T-helper 17 cell (primary cell): ENCODE data around the gene SULT1A4. TPM values are rescaled to one million over a fixed set of nuclear protein-coding genes. Genes with fewer than 3 reads are reported as not detected.
"Not testable (repeated sequence)": the region's sequence is repeated elsewhere in the genome, so short reads cannot be mapped to it uniquely, and the experiment has no call there.

ENCODE experiments used
- ATAC-seq: fragments of 150-1000 bp; cut with Tn5 transposase; 2 replicates; pipeline ENCODE4 v1.10.0; 2021; ENCODE audit warnings: mild to moderate bottlenecking, moderate library complexity
- DNase-seq, 3 donors: peaks; one replicate each; pipeline versions ENCODE4 v3.0.0 to v3.0.0-alpha.2; 2020 to 2021
- H3K9me3 ChIP-seq: one replicate; pipeline ENCODE4 v1.7.0; 2013; ENCODE audit warnings: low read length, mild to moderate bottlenecking; ENCODE audit not compliant: control insufficient read depth, poor library complexity, severe bottlenecking
- H3K27ac Mint-ChIP-seq: one replicate; pipeline ENCODE4 v1.8.0; 2022; ENCODE audit warnings: mild to moderate bottlenecking, moderate library complexity, mixed read lengths
- H3K27me3 Mint-ChIP-seq: one replicate; pipeline ENCODE4 v1.8.0; 2022; ENCODE audit warnings: mixed read lengths
- H3K36me3 Mint-ChIP-seq: one replicate; pipeline ENCODE4 v1.8.0; 2022; ENCODE audit warnings: low read depth, mixed read lengths
- H3K4me1 Mint-ChIP-seq: one replicate; pipeline ENCODE4 v1.8.0; 2022; ENCODE audit warnings: mild to moderate bottlenecking, mixed read lengths
- H3K4me3 Mint-ChIP-seq: one replicate; pipeline ENCODE4 v1.8.0; 2022; ENCODE audit warnings: mild to moderate bottlenecking, moderate library complexity, mixed read lengths
- total RNA-seq, 4 donors: library from RNA in 2 of 4; stranded (reverse) in 2 of 4; gene quantifications; one replicate each; pipeline ENCODE4 v1.2.3 and lab custom pipeline; 2022 to 2026

Gene SULT1A4
- total RNA-seq = 1 to 10 TPM; 1.0 to 1.7 TPM
- 0 reads per million in 2 donors for total RNA-seq (lab: John Stamatoyannopoulos, UW)

GRCh38 chr16:29459706-29460646, at the start of gene SULT1A4:
Gene SULT1A4 (plus strand): TSS chr16:29459913. CDS start chr16:29461386, 1,473 bp downstream.
- not testable (repeated sequence) for H3K9me3 ChIP-seq, H3K4me3 Mint-ChIP-seq, H3K4me1 Mint-ChIP-seq, DNase-seq, H3K27me3 Mint-ChIP-seq, H3K36me3 Mint-ChIP-seq, H3K27ac Mint-ChIP-seq
- peak; percentile 9 for ATAC-seq

GRCh38 chr16:29423587-29423986, 36.1 kb upstream of the SULT1A4 start:
- not testable (repeated sequence) for ATAC-seq, H3K27ac Mint-ChIP-seq, H3K27me3 Mint-ChIP-seq, H3K36me3 Mint-ChIP-seq, H3K4me1 Mint-ChIP-seq, H3K9me3 ChIP-seq, DNase-seq, H3K4me3 Mint-ChIP-seq

- not testable (repeated sequence) for H3K4me1 Mint-ChIP-seq, H3K36me3 Mint-ChIP-seq, ATAC-seq, DNase-seq, H3K4me3 Mint-ChIP-seq, H3K27ac Mint-ChIP-seq, H3K9me3 ChIP-seq, H3K27me3 Mint-ChIP-seq
Observed at GRCh38 chr16:29425390-29425789, 34.3 kb upstream of the SULT1A4 start.

- peak; percentile 32 for ATAC-seq
- not testable (repeated sequence) for H3K9me3 ChIP-seq, DNase-seq, H3K36me3 Mint-ChIP-seq, H3K27ac Mint-ChIP-seq, H3K4me3 Mint-ChIP-seq, H3K4me1 Mint-ChIP-seq, H3K27me3 Mint-ChIP-seq
Observed at GRCh38 chr16:29453754-29454153, 6.0 kb upstream of the SULT1A4 start.

GRCh38 chr16:29454269-29454668, 5.4 kb upstream of the SULT1A4 start, which contains the start of the genes BOLA2 and SLX1B:
Gene BOLA2 (minus strand): TSS chr16:29454351. CDS start chr16:29454253, 98 bp downstream.
Gene SLX1B (plus strand): TSS chr16:29454533.
- not testable (repeated sequence) for H3K4me1 Mint-ChIP-seq, H3K27ac Mint-ChIP-seq, H3K27me3 Mint-ChIP-seq, H3K4me3 Mint-ChIP-seq, DNase-seq, H3K9me3 ChIP-seq, H3K36me3 Mint-ChIP-seq
- peak; percentile 89 for ATAC-seq

GRCh38 chr16:29454828-29455227, 4.9 kb upstream of the SULT1A4 start:
- not testable (repeated sequence) for H3K4me3 Mint-ChIP-seq, H3K27me3 Mint-ChIP-seq, H3K27ac Mint-ChIP-seq, H3K4me1 Mint-ChIP-seq, DNase-seq, H3K36me3 Mint-ChIP-seq, H3K9me3 ChIP-seq
- ATAC-seq = peak; percentile 75

GRCh38 chr16:29457660-29458059, 2.1 kb upstream of the SULT1A4 start:
- DNase-seq, H3K4me3 Mint-ChIP-seq, H3K36me3 Mint-ChIP-seq, H3K4me1 Mint-ChIP-seq, H3K27me3 Mint-ChIP-seq, H3K9me3 ChIP-seq, H3K27ac Mint-ChIP-seq, ATAC-seq: not testable (repeated sequence)

GRCh38 chr16:29460647-29461030, 926 bp downstream of the SULT1A4 start:
- H3K36me3 Mint-ChIP-seq, DNase-seq, H3K4me3 Mint-ChIP-seq, H3K27ac Mint-ChIP-seq, H3K4me1 Mint-ChIP-seq, H3K9me3 ChIP-seq, H3K27me3 Mint-ChIP-seq: not testable (repeated sequence)
- ATAC-seq = peak; percentile 5

GRCh38 chr16:29465985-29466824, 6.5 kb downstream of the SULT1A4 start:
- not testable (repeated sequence) for H3K27ac Mint-ChIP-seq, H3K4me1 Mint-ChIP-seq, H3K9me3 ChIP-seq, DNase-seq, H3K4me3 Mint-ChIP-seq, H3K27me3 Mint-ChIP-seq, H3K36me3 Mint-ChIP-seq
- ATAC-seq = peak; percentile 69

- DNase-seq, H3K27me3 Mint-ChIP-seq, H3K36me3 Mint-ChIP-seq, H3K27ac Mint-ChIP-seq, H3K4me1 Mint-ChIP-seq, H3K4me3 Mint-ChIP-seq, H3K9me3 ChIP-seq: not testable (repeated sequence)
- ATAC-seq = peak; percentile 47
Observed at GRCh38 chr16:29466904-29467303, 7.2 kb downstream of the SULT1A4 start.

- not testable (repeated sequence) for DNase-seq, H3K4me1 Mint-ChIP-seq, ATAC-seq, H3K27me3 Mint-ChIP-seq, H3K36me3 Mint-ChIP-seq, H3K27ac Mint-ChIP-seq, H3K9me3 ChIP-seq, H3K4me3 Mint-ChIP-seq
Observed at GRCh38 chr16:29467654-29468366, 8.1 kb downstream of the SULT1A4 start.

GRCh38 chr16:29469660-29470059, 9.9 kb downstream of the SULT1A4 start:
- H3K27me3 Mint-ChIP-seq, H3K9me3 ChIP-seq, H3K4me1 Mint-ChIP-seq, H3K36me3 Mint-ChIP-seq, H3K27ac Mint-ChIP-seq: not testable (repeated sequence)
- DNase-seq = peak in 2 of 3 donors; percentile 20 to 36
- peak; percentile 79 for ATAC-seq
- H3K4me3 Mint-ChIP-seq = peak overlapping the region; percentile 80

GRCh38 chr16:29472065-29472464, 12.4 kb downstream of the SULT1A4 start:
- DNase-seq, H3K4me3 Mint-ChIP-seq, H3K27ac Mint-ChIP-seq, H3K9me3 ChIP-seq, H3K27me3 Mint-ChIP-seq, H3K36me3 Mint-ChIP-seq, H3K4me1 Mint-ChIP-seq: not testable (repeated sequence)
- ATAC-seq = peak; percentile 57
